ENCODE measurements around the gene GIPC3. TPM values are rescaled to one million over a fixed set of nuclear protein-coding genes. Genes with fewer than 3 reads are reported as not detected.
A peak's percentile ranks its signal among the peaks of the same experiment; 100 is the strongest.

GIPC3 gene
- total RNA-seq, 4 donors from 2014 or later: 0.78 to 2.2 (median 0.97) TPM

- H3K36me3 ChIP-seq: no peaks in the 10 kb centered on the region
- intact Hi-C loops (cut with DNase I): loop anchor here (2.0 to 5.0 kb wide), 2 partner anchors 17 to 54 kb away; partner anchors contain the start of genes CACTIN and MFSD12
- peaks cover 19 to 20% of the 10 kb centered on the region in 2 donors for H3K4me1 ChIP-seq
- peak overlapping the region in 2 of 3 donors; percentile 53 to 63 for H3K27ac ChIP-seq
- H3K4me3 ChIP-seq (replicated peaks in 1 of 3): peak overlapping the region; percentile 83 to 95 (median 85)
- peak in 1 of 2 donors; percentile 27 for DNase-seq
- no peaks in the 10 kb centered on the region for H3K27me3 ChIP-seq
- H3K9me3 ChIP-seq: no peaks in the 10 kb centered on the region
- TF ChIP-seq CTCF (IDR thresholded peaks at IDR 0.05) (no peak), POLR2A (IDR thresholded peaks at IDR 0.05) (no peak)
- 0% methylated on average over 18 to 25 of the region's 60 CpGs for WGBS, 2 donors
These were observed 12.0 kb upstream of the GIPC3 start for GRCh38 chr19:3573162-3573857.

DNA sequence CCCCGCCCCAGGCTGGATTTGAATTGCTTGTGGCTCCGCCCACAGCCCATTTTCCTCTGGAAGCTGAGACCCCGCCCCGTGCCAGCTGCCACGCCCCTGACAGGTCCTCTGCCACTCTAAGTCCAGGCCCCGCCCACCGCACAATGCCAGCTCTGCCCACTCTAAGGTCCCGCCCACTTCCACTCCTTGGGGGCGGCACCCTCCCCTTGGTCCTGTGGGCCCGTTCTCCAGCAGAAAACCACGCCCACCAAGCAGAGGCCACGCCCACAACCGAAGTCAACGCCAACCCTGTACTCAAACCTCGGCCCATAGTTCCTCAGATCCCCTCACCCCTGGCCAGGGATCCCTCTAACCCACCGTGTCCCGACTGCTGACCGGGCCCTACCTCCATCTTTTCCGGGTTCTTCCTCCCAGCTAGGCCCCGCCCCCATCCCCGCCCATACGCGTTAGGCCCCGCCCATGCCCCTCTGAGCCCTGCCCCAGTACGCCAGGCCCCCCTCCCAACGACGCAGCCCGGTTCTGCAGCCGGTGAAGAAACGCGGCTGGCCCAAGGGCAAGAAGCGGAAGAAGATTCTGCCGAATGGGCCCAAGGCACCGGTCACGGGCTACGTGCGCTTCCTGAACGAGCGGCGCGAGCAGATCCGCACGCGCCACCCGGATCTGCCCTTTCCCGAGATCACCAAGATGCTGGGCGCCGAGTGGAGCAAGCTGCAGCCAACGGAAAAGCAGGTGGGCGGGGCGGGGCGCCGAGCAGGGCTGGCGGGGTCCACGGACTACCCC, 11.2 kb upstream of the GIPC3 start:
- intact Hi-C loops (cut with DNase I): loop anchor here (2.0 to 5.0 kb wide), 2 partner anchors 17 to 53 kb away; partner anchors contain the start of genes CACTIN and MFSD12
- peak overlapping the region in 1 of 3 donors; percentile 53 for H3K27ac ChIP-seq
- no peaks in the 10 kb centered on the region for H3K27me3 ChIP-seq
- H3K4me3 ChIP-seq (replicated peaks in 1 of 3): peak overlapping the region in 1 of 3 donors; percentile 85
- no peaks in the 10 kb centered on the region for H3K9me3 ChIP-seq
- H3K4me1 ChIP-seq: peaks cover 19 to 20% of the 10 kb centered on the region in 2 donors
- DNase-seq: peak; percentile 76 to 77
- TF ChIP-seq CTCF (IDR thresholded peaks at IDR 0.05): no peak
- TF ChIP-seq POLR2A (IDR thresholded peaks at IDR 0.05): no peak
- no peaks in the 10 kb centered on the region for H3K36me3 ChIP-seq
- 63 to 66% methylated on average over 41 to 47 of the region's 55 CpGs for WGBS, 2 donors

GRCh38 chr19:3575260-3575741, 10.0 kb upstream of the GIPC3 start:
- TF ChIP-seq CTCF (IDR thresholded peaks at IDR 0.05) (no peak), POLR2A (IDR thresholded peaks at IDR 0.05) (no peak)
- Histone ChIP-seq H3K9me3 (no peaks in the 10 kb centered on the region), H3K4me3 (replicated peaks in 1 of 3) (no peak overlapping the region), H3K27me3 (no peaks in the 10 kb centered on the region), H3K27ac (no peak overlapping the region), H3K36me3 (no peaks in the 10 kb centered on the region), H3K4me1 (peaks cover 19 to 20% of the 10 kb centered on the region in 2 donors)
- DNase-seq: no peak
- intact Hi-C loops (cut with DNase I): no loop called here
- WGBS, 2 donors: 94 to 95% methylated on average over 19 of the region's 19 CpGs

- intact Hi-C loops (cut with DNase I): no loop called here
- H3K36me3 ChIP-seq: no peaks in the 10 kb centered on the region
- H3K27me3 ChIP-seq: no peaks in the 10 kb centered on the region
- no peak overlapping the region for H3K27ac ChIP-seq
- TF ChIP-seq POLR2A (IDR thresholded peaks at IDR 0.05) (no peak), CTCF (IDR thresholded peaks at IDR 0.05) (no peak)
- H3K4me3 ChIP-seq (replicated peaks in 1 of 3): no peak overlapping the region
- WGBS, 2 donors: 83 to 85% methylated on average over 22 to 25 of the region's 29 CpGs
- no peak for DNase-seq
- H3K9me3 ChIP-seq: no peaks in the 10 kb centered on the region
- peaks cover 19 to 20% of the 10 kb centered on the region in 2 donors for H3K4me1 ChIP-seq
These were observed 9.2 kb upstream of the GIPC3 start for GRCh38 chr19:3575949-3576673.

Measured in thyroid gland (tissue), 4 donors.